Hematopoietic multipotent progenitor cell treated with erythropoietin and hydrocortisone succinate and interleukin-3 and kit ligand, for 6 days (in vitro differentiated cells): Measurements from ENCODE around the gene SMARCD1.

Experiments used
- DNase-seq: peaks from one replicate; pipeline ENCODE4 v3.0.0-alpha.2; 2015

SMARCD1 gene

DNA sequence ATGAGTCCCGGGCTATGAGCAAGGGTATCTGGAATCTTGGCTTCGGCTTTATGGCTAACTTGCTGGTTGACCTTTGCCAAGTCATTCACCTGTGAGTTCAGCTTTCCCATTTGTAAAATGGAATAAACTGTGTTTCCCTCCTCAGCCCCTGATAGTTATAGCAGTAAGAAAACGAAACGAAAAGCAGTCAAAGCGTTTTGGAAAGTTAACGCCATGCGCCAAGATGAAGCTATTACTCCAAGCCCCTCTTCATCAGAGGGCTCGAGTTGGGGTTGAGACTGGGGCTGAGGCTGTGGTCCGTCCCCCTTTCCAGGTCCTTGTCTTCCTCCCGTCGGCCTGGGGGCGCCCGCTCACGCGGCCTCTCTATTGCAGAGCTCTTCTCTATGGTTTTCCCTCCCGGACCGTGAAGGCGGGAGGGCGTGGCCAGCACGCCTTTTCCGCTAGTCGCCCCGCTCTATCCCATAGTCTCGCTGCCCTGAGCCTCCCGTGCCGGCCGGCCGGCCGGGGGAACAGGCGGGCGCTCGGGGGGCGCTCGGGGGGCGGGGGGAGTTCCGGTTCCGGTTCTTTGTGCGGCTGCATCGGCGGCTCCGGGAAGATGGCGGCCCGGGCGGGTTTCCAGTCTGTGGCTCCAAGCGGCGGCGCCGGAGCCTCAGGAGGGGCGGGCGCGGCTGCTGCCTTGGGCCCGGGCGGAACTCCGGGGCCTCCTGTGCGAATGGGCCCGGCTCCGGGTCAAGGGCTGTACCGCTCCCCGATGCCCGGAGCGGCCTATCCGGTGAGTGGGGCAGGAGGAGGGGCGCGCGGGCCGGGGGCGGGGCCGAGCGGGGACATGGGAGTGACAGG lies at the start of gene SMARCD1:
Gene SMARCD1 (plus strand): TSS at position 568 of the 840 bp plus-strand sequence. CDS start 28 bp downstream, at position 596.
- DNase-seq = peak; percentile 96

- no peak for DNase-seq
These were observed 46.8 kb upstream of the SMARCD1 start for GRCh38 chr12:50038336-50038735.

DNA sequence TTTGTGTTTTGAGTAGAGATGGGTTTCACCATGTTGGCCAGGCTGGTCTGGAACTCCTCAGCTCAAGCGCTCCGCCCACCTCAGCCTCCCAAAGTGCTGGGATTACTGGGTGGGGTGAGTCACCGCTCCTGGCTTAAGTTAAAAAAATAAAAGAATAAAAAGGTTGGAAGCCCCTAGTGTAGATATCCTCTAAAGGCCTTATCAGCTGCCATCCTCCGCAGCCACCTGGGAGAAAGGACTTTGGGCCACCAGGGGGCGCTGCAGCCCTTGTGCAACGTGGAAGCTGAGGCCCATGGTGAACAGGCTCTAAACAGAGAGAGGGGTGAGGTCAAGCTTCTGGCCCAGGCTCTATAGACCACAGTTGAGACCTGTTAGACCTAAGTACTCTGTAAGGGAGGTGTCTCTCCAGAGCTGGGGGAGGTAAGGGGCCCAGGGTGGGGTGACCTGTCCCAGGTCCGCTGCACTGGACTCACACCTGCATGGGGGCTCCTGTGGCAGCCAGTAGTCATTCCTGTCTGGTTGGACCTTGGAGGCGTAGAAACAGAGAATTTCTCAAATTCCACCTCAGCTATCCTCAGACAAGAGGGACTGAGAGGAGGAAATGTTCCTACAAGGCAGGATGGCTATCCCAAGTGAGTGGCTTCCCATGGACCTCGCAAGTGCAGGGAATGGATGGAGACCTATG lies 45.8 kb upstream of the SMARCD1 start:
- peak; percentile 93 for DNase-seq

DNA sequence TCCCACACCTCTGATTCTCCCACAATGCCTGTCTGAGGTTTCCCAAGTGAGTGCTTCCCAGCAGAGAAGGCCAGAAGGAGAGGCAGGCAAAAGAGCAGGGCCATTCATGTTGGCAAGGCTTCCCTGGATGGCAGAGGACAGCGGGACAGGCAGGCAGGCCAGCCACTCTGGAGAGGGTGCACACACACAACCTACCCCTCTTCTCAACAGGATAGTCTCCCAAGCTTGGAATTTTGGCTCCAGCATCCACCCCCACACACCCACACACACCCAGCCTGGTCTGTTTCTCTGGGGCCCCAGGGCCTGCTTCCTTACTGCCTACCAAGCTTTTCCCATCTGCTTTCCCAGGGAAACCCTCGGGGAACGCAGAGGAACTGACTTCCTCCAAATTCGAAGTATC lies 44.5 kb upstream of the SMARCD1 start:
- no peak for DNase-seq

GRCh38 chr12:50041062-50041860 lies 43.9 kb upstream of the SMARCD1 start:
- no peak for DNase-seq

GRCh38 chr12:50041962-50042361 lies 43.2 kb upstream of the SMARCD1 start:
- no peak for DNase-seq

DNA sequence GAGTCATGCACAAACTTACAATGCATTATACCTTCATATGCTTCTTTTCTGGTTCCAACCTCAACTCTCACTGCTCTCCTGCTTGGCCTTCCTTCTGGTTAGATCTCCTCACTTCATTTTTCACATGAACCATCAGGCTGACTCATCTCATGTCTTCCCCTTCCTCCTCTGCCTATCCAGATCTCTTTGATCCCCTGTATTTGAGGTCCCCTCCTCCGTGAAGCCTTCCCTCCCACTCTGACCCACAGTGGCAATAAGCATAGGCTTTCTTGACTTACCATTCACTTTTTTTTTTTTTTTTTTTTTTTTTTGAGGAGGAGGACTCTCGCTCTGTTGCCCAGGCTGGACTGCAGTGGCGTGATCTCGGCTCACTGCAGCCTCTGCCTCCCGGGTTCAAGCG lies 42.4 kb upstream of the SMARCD1 start:
- no peak for DNase-seq

- DNase-seq = no peak
These were observed 41.8 kb upstream of the SMARCD1 start for GRCh38 chr12:50043308-50043707.

DNA sequence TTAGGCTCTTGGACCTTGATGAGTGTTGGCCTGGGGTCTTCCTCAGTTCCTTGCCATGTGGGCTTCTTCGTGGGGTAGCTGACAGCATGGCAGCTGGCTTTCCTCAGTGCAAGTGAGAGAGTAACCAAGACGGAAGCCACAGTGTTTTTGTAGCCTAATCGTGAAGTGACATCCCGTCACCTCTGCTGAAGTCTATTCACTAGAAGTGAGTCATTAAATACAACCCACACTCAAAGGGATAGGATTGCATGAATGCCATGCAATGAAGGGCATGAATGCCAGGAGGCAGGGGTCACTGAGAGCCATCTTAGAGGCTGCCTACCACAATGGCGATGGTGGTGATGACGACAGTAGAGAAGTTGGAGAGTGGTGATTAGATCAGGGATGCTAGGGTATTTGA lies 41.3 kb upstream of the SMARCD1 start:
- no peak for DNase-seq

DNA sequence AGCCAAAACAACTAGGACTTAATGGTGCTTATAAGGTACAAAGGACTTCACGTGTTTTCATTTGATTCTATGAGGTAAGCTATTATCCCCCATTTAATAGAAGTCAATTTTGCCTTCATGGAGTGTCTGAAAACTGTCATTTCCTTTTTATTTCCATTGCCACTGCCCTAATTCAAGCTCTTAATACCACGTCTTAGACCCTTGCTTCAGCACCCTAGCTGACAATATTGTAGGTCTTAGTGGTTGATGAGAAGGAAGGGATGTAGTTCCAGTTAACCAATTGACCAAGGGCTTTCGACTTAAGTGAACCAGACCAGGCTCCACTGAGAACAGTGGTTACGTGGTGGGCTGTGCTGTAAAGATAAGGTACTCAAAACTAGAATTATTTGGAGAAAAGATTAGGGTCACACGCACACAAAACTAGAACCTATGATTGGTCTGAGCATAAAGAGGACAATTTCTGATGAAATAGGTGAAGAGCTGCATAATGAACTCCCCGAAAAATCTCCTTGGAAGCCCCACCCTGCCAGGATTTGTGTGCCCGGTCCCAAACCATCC lies 37.4 kb upstream of the SMARCD1 start:
- peak; percentile 91 for DNase-seq

GRCh38 chr12:50049254-50050118 lies 35.7 kb upstream of the SMARCD1 start:
- peak; percentile 6 for DNase-seq

DNA sequence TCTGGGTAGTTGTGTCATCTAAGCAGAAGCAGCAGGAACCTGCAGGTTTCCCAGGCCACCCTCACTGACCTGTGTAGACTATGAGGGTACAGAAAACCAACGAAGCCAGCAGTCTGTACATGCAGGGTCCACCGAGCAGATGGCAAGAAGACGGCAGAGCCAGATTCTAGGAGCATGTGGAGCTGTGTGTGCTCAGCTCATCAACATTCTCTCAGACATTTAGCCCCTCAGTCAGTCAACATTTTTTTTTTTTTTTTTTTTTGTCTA lies 35.1 kb upstream of the SMARCD1 start:
- no peak for DNase-seq

- DNase-seq = peak; percentile 94
These were observed 34.6 kb upstream of the SMARCD1 start for GRCh38 chr12:50050410-50051098.

- peak; percentile 32 for DNase-seq
These were observed 33.9 kb upstream of the SMARCD1 start for GRCh38 chr12:50051101-50051806.

- DNase-seq = no peak
These were observed 32.6 kb upstream of the SMARCD1 start for GRCh38 chr12:50052544-50052943.

DNA sequence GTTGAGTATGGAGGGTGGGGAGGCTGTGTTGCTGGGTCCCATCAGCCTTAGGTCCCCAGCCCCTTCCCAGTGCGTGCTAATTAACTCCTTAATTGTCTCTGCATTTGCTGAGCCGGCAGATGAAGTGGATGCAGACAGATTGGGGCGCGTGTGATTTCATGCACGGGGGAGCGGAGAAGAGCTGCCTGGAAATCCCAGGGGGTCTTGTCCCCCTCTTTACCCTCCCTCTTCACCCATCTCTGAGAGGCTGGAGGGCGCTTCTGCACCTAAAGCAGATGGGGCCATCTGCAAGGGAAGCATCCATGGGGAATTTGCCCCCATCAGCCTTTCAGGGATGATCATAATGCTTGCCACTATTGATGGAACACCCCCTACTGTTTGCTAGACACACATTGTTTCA lies 32.2 kb upstream of the SMARCD1 start:
- no peak for DNase-seq

- peak; percentile 75 for DNase-seq
These were observed 31.6 kb upstream of the SMARCD1 start for GRCh38 chr12:50053583-50053982.

- DNase-seq = peak; percentile 80
These were observed 29.1 kb upstream of the SMARCD1 start for GRCh38 chr12:50055831-50056638.

DNA sequence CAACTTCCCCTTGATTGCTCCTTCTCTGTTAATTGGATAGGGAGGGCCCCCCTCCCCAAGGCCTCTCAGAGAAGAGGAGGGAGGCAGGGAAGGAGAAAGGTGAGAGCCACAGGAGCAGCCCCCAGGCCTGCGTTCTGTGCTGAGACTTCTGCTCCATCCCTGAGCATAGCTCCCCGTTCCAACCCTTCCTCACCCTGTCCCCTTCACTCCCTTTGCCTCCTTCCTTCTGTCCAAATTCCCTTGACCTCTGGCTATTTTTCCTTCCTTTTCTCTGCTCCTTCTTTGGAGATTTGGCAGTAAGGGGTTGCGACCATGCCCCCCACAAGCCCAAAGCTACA lies 28.5 kb upstream of the SMARCD1 start:
- DNase-seq = no peak
